Astrocyte (in vitro differentiated cells and primary cell): ENCODE data around the gene SRSF2. TPM values are rescaled to one million over a fixed set of nuclear protein-coding genes. Genes with fewer than 3 reads are reported as not detected.
A peak's percentile ranks its signal among the peaks of the same experiment; 100 is the strongest.

Experiments used
- DNase-seq: peaks from one replicate; pipeline ENCODE4 v3.0.0-alpha.2; 2010; ENCODE audit warnings: low read depth
- FAIRE-seq: peaks from 2 replicates; lab custom pipeline; 2011; peaks lifted over from hg19 to GRCh38; lab: Jason Lieb, UNC
- H2AFZ ChIP-seq: 2 replicates; pipeline ENCODE4 v1.6.0; 2012; ENCODE audit warnings: low read depth, low read length, inconsistent platforms
- H3K27ac ChIP-seq: 2 replicates; pipeline ENCODE4 v1.5.1; 2011; ENCODE audit warnings: low read depth, low read length, inconsistent platforms
- H3K27me3 ChIP-seq: 2 replicates; pipeline ENCODE4 v1.6.0; 2011; ENCODE audit warnings: low read length, inconsistent platforms; ENCODE audit not compliant: insufficient read depth
- H3K36me3 ChIP-seq: 2 replicates; pipeline ENCODE4 v1.5.1; 2011; ENCODE audit warnings: low read length, inconsistent platforms; ENCODE audit not compliant: insufficient read depth
- H3K4me1 ChIP-seq: 2 replicates; pipeline ENCODE4 v1.5.1; 2011; ENCODE audit warnings: low read length, inconsistent platforms; ENCODE audit not compliant: insufficient read depth
- H3K4me2 ChIP-seq: 2 replicates; pipeline ENCODE4 v1.6.0; 2012; ENCODE audit warnings: low read length, inconsistent platforms
- H3K4me3 ChIP-seq: 2 replicates; pipeline ENCODE4 v1.5.1; 2011; ENCODE audit warnings: low read depth, mild to moderate bottlenecking, low read length, inconsistent platforms; ENCODE audit not compliant: insufficient read depth
- H3K79me2 ChIP-seq: 2 replicates; pipeline ENCODE4 v1.6.0; 2012; ENCODE audit warnings: mild to moderate bottlenecking, low read length, inconsistent platforms; ENCODE audit not compliant: insufficient read depth
- H3K9ac ChIP-seq: 2 replicates; pipeline ENCODE4 v1.6.0; 2012; ENCODE audit warnings: mild to moderate bottlenecking, low read length, inconsistent platforms
- H3K9me3 ChIP-seq: 2 replicates; pipeline ENCODE4 v1.5.1; 2012; ENCODE audit warnings: low read depth, mild to moderate bottlenecking, low read length, inconsistent platforms; ENCODE audit not compliant: insufficient read depth
- H4K20me1 ChIP-seq: 2 replicates; pipeline ENCODE4 v1.6.0; 2012; ENCODE audit warnings: low read length, inconsistent platforms; ENCODE audit not compliant: insufficient read depth
- H3K27ac Mint-ChIP-seq: one replicate; pipeline ENCODE4 v1.8.0; 2021; ENCODE audit warnings: mild to moderate bottlenecking, mixed read lengths; ENCODE audit not compliant: unreplicated experiment
- H3K27me3 Mint-ChIP-seq: one replicate; pipeline ENCODE4 v1.8.0; 2021; ENCODE audit warnings: low read depth, mixed read lengths; ENCODE audit not compliant: unreplicated experiment
- H3K36me3 Mint-ChIP-seq: one replicate; pipeline ENCODE4 v1.8.0; 2021; ENCODE audit warnings: low read depth, mixed read lengths; ENCODE audit not compliant: unreplicated experiment
- H3K4me1 Mint-ChIP-seq: one replicate; pipeline ENCODE4 v1.8.0; 2021; ENCODE audit warnings: low read depth, mixed read lengths; ENCODE audit not compliant: unreplicated experiment
- H3K4me3 Mint-ChIP-seq: one replicate; pipeline ENCODE4 v1.8.0; 2021; ENCODE audit warnings: mild to moderate bottlenecking, moderate library complexity, mixed read lengths; ENCODE audit not compliant: unreplicated experiment
- H3K9me3 Mint-ChIP-seq: one replicate; pipeline ENCODE4 v1.8.0; 2021; ENCODE audit warnings: mild to moderate bottlenecking, mixed read lengths; ENCODE audit not compliant: unreplicated experiment
- EZH2 ChIP-seq: IDR thresholded peaks from 2 replicates; pipeline ENCODE4 v1.6.1; 2012; ENCODE audit warnings: mild to moderate bottlenecking, low read length, inconsistent platforms; ENCODE audit not compliant: insufficient read depth
- total RNA-seq: library from RNA; stranded (reverse); gene quantifications from 2 replicates; pipeline ENCODE4 v1.2.1, GENCODE V29; 2021
- TF ChIP-seq, protein P1 (sequence below): IDR thresholded peaks from 2 replicates; pipeline ENCODE4 v1.5.1; 2011; ENCODE audit warnings: low read depth, mild to moderate bottlenecking, inconsistent platforms, low read length, moderate library complexity; ENCODE audit not compliant: insufficient read depth

SRSF2 gene
- total RNA-seq, 1 donor from 2014 or later = 176 TPM

DNA sequence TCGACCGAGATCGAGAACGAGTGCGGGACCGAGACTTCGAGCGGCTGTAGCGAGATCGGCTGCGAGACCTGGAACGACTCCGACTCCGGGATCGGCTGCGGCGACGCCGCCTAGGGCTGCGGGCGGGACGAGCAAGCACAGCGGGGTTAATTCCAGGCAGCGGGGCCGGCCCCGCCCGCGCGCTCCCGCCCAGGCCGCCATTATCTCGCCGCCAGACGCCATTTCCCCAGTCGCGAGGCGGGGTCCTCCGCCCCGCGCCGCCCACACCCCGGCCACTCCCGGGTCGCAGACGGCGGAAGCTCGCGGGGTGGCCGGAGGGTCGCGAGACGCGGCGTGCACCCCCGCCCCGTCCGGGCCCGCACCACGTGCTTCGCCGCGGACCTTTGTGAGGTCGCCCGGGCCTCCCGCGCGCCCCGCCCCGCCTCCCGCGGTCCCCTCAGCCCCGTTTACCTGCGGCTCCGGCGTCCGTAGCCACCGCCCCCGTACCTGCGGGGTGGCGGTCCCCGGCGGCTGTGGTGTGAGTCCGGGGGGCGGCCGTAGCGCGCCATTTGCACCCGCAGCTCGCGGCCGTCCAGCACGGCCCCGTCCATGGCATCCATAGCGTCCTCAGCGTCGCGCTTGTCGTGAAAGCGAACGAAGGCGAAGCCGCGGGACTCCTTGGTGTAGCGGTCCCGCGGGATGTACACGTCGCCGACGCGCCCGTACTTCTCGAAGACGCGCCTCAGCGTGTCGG is 616 bp downstream of the SRSF2 start:
- peak overlapping the region; percentile 98 for H3K27ac Mint-ChIP-seq

DNA sequence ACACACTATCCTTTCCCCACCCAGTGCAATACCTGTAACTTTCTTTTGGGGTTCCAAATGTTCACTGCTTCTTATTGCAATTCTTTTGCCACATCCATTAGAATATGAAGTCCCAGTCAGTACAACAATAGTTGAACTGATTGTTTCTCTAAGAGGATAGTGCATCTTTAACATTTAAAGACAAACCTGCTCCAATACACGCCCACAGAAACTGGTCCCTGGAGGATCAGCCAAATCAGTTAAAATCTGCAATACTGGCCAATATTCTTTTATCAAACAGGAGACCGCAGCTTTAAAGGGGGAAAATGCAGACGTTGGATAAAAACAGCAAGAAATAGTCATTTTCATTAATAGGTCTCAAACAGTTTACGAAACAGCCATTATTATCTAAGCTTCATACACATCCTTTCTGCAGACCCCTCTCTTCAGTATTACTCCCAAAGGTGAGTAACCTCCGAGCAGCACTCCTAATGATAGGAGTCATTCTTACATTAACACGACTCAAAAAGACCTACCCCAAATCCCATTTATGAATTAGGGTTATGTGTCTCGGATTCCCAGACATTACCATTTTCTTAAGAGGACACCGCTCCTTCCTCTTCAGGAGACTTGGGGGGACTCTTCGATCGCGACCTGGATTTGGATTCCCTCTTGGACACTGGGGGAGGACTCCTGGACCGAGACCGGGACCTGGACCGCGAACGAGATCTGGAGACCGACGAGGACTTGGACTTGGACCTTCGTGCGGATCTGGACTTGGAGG is 1.4 kb downstream of the SRSF2 start:
- peaks cover 15% of the 10 kb centered on the region for H3K36me3 Mint-ChIP-seq
- H3K4me3 Mint-ChIP-seq = peak overlapping the region; percentile 99
- TF ChIP-seq EZH2 = no peak
- TF ChIP-seq, protein P1, sequence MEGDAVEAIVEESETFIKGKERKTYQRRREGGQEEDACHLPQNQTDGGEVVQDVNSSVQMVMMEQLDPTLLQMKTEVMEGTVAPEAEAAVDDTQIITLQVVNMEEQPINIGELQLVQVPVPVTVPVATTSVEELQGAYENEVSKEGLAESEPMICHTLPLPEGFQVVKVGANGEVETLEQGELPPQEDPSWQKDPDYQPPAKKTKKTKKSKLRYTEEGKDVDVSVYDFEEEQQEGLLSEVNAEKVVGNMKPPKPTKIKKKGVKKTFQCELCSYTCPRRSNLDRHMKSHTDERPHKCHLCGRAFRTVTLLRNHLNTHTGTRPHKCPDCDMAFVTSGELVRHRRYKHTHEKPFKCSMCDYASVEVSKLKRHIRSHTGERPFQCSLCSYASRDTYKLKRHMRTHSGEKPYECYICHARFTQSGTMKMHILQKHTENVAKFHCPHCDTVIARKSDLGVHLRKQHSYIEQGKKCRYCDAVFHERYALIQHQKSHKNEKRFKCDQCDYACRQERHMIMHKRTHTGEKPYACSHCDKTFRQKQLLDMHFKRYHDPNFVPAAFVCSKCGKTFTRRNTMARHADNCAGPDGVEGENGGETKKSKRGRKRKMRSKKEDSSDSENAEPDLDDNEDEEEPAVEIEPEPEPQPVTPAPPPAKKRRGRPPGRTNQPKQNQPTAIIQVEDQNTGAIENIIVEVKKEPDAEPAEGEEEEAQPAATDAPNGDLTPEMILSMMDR = no peak
- H3K9ac ChIP-seq = peak overlapping the region; percentile 98
- no peak for FAIRE-seq
- H2AFZ ChIP-seq = no peak overlapping the region
- peaks cover 45% of the 10 kb centered on the region for H3K36me3 ChIP-seq
- H3K4me1 ChIP-seq = peaks cover 35% of the 10 kb centered on the region
- peak overlapping the region; percentile 89 for H3K27ac ChIP-seq
- H3K4me2 ChIP-seq = peak overlapping the region; percentile 89
- no peaks in the 10 kb centered on the region for H3K9me3 ChIP-seq
- H3K27me3 Mint-ChIP-seq = no peaks in the 10 kb centered on the region
- peak overlapping the region; percentile 92 for H3K4me3 ChIP-seq
- H3K9me3 Mint-ChIP-seq = no peaks in the 10 kb centered on the region
- H3K27me3 ChIP-seq = no peaks in the 10 kb centered on the region
- H3K79me2 ChIP-seq = peaks cover 79% of the 10 kb centered on the region
- H3K4me1 Mint-ChIP-seq = peaks cover 18% of the 10 kb centered on the region
- DNase-seq = no peak
- H3K27ac Mint-ChIP-seq = peak overlapping the region; percentile 98
- peaks cover 53% of the 10 kb centered on the region for H4K20me1 ChIP-seq

More for the DNA sequence above, 616 bp downstream of the SRSF2 start:
- TF ChIP-seq EZH2 = no peak
- TF ChIP-seq, protein P1 = no peak
- Histone ChIP-seq H3K36me3 (peaks cover 40% of the 10 kb centered on the region), H3K4me3 (peak overlapping the region; percentile 92), H4K20me1 (peaks cover 47% of the 10 kb centered on the region), H3K79me2 (peaks cover 74% of the 10 kb centered on the region), H3K9me3 (no peaks in the 10 kb centered on the region), H2AFZ (no peak overlapping the region), H3K27me3 (no peaks in the 10 kb centered on the region), H3K9ac (peak overlapping the region; percentile 98), H3K4me2 (peak overlapping the region; percentile 89), H3K4me1 (peaks cover 35% of the 10 kb centered on the region), H3K27ac (peak overlapping the region; percentile 89)
- FAIRE-seq = no peak
- Mint-ChIP-seq H3K27me3 (no peaks in the 10 kb centered on the region), H3K36me3 (peaks cover 15% of the 10 kb centered on the region), H3K4me1 (peaks cover 18% of the 10 kb centered on the region), H3K4me3 (peak overlapping the region; percentile 99), H3K9me3 (no peaks in the 10 kb centered on the region)
- no peak for DNase-seq
